HG03175 (cell line): ENCODE data around the gene IL1R1.

Source experiments
- ATAC-seq: cut with Tn5 transposase; IDR thresholded peaks from one replicate; pipeline ENCODE4 v1.9.1; 2021; ENCODE audit warnings: mild to moderate bottlenecking, moderate library complexity; ENCODE audit not compliant: unreplicated experiment

The IL1R1 gene

DNA sequence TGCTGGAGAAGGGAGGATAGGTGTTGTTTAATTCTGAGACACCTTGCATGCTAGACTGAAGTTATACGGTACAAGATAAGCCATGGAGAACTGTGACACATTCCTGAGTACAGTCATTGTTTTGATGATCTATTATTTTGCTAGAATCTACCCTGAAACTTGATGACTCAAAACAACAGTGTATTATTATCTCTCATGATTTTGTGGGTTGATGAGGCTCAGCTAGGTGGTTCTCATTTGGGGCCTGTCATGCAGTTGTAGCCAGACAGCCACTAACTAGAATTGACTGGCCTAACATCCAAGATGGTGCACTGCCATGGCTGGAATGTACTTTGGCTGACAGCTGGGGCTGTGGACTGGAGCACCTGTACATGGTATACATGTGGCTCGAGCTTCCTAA lies 5.4 kb upstream of the IL1R1 start:
- no peak for ATAC-seq

DNA sequence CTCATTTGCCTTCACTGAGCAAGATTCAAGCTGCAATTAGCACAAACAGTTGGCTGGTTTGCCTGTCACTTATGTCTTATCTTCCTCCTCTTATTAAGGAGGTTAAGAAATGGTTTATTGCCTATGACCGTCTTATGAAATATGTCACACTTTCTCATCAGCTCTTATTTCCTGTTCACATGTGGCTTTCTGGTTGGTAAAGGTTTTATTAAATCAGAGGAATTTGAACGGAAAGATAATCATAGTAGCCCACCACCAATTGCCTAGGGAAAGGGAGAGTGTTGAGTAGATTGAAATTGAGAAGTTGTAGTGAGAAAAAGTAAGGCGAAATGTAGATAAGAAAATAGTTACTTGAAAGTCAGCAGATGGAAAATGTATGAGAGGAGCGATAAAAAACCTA lies 4.2 kb upstream of the IL1R1 start:
- no peak for ATAC-seq

DNA sequence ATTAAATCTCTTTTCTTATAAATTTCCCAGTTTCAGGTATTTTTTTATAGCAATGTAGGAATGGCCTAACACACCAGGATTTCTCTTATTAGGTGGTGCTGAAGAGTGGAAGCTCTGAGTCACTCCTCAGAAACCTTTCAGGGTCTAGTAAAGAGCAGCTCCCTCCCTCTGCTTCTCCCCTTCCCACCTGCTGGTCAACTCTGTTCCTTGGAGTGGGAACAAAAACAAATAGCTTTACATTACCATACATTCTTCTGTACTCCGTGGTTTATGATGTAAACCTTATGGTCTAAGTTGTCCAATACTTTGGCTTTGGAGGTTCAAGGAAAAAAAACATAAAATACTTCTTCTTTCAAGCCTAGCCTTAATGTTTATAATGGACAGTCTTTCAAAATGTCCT lies 2.7 kb upstream of the IL1R1 start:
- ATAC-seq, result no peak

DNA sequence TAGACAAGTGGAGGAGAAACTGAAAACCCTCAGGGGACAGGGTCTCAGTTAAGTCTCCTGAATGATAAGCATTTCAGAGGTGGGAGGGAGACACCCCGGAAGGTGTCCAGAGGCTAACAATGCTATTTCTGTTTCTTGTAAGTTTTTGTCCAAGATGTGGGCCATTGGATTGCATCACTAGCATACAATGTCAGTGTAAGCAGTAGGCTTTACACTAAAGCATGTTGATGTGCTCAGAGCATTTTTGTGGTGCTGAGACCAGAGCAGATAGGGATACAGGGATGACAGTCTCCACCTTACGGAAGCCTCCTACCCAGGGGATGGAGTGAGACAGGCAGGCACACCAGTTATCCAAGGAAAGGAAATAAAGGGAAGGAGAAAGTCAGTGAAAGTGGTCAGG lies 2.2 kb upstream of the IL1R1 start:
- ATAC-seq, result no peak

DNA sequence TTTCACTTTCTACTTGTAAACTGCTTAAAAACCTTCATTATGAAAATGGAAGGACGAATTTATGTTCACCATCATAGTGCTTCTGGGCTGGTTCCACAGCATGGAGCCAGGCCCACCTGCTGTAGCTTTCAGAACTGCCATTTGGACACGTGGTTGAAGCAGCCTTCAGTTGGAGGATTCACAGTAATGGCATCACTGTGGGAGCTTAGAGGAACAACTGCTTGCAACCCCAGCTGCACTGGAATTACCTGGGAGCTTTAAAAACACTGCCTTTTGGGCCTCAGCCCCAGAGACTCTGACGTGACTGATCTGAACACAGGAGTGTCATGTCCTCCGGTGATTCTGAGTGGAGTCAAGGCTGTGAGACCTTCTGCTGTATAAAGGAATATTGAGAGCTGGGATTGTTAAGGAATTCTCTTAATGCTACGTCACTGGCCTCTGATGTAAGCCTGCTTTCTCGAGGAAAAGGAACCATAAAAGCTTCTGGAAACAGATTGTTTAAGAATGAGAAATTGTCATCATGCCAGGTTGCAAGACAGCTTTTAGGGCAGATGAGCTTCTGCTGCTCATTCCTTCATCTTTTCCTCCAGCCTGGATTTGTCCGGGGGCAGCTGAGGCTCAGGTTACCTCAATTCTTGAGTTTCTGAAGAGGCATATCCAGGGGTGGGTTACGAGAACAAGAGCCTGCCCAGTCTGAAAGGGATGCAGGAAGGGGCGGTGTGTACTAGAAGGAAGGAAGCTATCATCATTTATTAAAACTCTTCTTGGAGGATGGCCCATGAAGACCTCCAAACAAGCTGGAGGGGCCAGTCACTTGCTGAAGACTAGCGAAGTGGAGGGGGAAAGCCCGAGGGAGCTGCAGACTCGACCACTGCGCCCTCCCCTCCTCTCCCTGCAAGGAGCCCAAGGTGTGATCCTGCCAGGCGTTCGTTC lies 1.3 kb upstream of the IL1R1 start:
- no peak for ATAC-seq

DNA sequence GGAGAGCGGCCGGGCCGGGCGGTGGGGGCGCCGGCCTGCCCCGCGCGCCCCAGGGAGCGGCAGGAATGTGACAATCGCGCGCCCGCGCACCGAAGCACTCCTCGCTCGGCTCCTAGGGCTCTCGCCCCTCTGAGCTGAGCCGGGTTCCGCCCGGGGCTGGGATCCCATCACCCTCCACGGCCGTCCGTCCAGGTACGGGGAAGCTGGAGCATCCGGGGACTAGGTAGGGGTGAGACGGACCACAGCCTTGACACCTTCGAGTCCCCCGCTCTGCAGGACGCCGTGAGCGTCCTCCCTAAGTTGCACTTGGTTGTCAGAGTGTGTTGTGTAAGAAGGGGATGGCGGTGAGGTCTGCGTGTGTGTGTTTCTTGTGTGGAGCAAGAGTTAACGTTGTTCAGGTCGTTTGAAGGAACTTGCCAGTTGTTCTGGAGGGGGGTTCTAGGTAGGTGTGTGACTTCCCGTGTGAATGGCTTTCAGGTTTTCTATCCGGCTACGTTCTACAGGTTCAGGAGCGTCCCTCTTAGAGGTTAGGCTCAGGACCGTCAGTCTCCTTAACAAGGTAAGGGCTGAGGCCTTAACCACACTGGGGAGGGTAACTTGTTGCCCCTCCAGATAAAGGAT lies 393 bp downstream of the IL1R1 start:
- no peak for ATAC-seq

DNA sequence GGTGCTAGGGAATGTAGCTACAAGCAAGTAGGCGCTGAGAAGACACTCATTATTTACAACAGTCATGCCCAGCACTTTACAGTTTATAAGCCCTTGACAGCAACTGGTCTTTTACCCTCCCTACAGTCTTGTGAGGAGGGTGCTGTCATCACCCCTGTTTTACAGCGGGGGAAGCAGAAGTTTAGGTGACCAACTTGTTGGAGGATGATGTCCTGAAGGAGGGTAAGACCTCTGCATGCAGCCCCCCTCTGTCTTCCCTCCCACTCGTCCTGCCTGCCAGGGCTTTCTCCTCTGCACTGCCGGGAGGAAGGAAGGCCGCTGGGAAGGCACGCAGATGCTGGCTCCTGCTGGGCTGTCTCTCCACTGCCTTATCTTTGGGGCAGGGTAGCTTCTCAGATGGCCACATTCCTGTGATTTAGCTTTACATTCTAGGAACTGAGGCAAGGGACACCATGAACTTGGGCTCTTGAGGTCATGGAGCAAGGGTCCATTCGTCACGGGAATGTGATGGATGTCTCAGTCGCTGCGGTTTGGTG lies 972 bp downstream of the IL1R1 start:
- ATAC-seq, result no peak

DNA sequence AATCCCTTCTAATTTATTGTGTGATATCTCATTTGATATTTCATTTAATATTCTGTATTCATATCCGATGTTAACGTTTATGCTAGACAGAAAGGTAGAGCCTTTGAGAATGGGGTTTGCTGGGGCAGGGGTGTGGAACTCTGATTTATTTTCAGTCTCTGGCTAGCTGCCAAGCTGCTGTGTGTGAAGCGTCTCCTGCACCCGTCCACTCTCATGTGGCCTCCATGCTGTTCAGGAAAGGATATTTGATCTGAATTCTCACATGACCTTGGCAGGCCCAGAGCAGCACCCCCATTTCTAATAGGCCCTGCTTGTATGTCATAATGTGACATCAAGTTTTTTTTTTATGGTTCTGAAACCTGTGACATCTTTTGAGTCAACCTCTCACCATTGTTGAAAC lies 1.6 kb downstream of the IL1R1 start:
- ATAC-seq, result no peak

DNA sequence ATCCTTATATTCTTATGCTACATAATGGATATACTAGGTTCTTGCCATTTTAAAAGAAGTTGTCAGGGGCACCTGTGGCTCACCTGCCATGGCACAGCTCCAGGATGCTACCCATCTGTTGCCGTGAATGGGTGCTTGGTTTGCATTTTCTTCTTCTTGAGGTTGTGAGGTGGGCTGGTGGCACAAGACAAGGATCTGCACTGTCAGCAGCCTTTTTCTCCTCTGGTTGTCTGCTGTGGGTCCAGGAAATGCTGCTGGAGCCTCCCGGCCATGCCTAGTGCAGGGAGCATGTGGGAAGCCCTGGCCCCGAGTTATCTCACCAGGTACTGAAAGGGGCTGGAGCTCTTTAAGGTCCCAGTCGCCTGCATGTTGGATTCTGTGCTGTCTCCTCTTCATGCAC lies 2.6 kb downstream of the IL1R1 start:
- ATAC-seq, result no peak

DNA sequence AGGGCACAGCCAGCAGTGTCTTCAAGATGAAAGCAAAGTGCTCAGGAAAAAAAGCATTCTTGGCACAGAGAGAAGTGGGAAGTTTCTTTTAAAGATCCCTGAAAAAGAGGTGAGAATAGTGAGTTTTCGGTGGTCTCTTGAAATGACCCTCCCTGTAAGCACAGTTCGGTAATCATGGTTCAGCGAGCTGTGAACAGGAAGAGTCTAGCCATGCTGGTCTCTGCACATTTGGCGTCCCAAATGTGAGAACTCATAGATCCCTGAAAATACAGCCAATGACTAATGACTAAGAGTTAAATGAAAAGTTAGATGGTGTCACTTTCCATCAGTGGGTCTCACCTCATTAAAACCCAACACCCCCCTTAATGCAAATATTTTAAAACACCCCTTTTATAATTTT lies 3.4 kb downstream of the IL1R1 start:
- no peak for ATAC-seq

DNA sequence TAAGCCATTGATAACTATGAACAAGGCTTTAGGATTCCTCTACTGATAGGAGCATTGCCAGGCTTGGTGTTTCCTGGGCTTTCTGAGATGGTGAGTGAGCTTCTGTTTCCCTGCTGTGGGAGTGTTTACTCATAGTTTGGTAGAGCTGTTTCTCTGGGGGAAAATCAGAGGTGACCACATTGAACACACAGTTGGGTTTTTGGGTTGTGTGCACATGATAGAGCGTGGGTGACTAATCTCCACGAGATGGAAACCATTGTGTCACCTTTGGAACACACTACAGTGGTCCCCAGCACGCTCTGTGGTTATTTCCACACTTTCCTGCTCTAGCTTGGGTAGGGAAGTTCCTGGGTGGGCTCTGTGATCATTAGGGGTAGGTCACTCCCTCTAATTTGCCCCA lies 5.4 kb downstream of the IL1R1 start:
- ATAC-seq, result no peak

DNA sequence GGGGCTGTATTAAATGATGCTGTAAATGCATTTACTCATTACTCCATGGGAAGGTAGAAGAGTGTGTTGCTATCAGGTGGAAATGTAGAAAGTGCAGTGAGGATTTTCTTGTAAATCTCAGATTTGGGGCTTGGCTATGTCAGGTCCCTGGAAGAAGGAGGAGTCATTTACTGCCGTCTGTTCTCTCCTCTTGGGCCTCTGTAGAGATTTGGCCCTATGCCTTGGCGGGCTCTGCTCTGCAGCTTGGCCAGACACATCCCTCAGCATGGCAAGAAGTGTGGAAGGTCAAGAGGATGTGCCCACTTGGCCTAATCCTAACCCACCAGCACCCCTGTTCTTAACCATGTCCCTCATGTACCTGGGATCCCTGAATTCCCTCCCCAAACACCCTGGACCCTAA lies 6.7 kb downstream of the IL1R1 start:
- ATAC-seq, result no peak

DNA sequence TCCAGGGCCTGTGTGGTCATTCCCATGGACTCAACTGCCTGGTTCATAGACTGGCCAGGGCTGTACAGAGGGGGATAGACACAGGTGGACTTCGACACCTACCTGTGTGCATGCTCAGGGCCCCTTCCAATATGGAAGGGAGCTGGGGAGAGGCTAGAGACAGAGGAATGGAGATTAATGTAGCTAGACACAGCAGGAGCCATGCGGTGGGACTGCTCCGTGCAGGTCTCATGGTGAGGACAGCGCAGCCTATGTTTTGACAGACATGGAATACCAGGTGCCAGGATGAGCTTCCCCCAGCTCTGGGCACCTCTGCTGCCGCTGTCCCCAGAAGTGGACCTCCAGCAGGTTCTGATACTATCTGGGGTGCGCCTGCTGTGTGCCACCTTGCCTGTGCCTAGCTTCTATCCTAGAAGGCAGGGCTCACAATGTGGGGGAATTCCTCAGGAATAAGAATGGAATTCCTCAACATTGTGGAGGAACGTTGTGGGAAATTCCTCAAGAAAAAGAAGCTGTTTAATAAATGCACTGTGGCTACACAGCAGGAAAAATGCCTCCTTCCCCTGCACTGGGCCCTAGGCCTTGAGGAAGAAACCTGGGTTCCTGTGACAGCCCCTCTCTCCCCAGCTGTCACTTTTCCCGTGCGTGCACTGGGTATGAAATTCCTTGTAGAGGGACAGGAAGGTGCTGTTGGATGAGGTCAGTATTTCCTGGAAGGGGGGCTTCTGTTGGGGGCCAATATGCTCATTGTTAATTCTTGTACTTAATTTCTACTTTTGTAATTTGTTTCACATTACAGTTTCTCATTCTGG lies 7.3 kb downstream of the IL1R1 start:
- ATAC-seq, result no peak

DNA sequence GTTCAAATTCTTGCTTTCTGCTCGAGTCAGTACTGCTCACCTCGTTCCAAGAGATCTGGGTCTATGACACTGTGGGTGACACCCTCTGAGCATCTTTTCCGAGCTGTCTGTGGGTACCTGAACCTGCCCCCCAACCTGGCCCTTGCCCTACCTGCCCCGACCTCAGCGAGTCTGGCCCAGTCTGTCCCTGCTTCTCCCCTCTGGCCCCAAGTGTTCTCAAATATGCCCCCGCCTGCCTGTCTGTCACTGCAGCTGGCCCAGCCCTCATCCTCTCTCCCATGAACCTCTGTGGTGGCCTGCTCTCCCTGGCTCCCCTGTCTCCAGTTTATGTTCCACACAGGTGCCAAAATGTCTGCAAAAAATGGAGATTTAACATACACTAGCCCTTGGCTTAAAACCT lies 11.8 kb downstream of the IL1R1 start:
- ATAC-seq, result no peak

DNA sequence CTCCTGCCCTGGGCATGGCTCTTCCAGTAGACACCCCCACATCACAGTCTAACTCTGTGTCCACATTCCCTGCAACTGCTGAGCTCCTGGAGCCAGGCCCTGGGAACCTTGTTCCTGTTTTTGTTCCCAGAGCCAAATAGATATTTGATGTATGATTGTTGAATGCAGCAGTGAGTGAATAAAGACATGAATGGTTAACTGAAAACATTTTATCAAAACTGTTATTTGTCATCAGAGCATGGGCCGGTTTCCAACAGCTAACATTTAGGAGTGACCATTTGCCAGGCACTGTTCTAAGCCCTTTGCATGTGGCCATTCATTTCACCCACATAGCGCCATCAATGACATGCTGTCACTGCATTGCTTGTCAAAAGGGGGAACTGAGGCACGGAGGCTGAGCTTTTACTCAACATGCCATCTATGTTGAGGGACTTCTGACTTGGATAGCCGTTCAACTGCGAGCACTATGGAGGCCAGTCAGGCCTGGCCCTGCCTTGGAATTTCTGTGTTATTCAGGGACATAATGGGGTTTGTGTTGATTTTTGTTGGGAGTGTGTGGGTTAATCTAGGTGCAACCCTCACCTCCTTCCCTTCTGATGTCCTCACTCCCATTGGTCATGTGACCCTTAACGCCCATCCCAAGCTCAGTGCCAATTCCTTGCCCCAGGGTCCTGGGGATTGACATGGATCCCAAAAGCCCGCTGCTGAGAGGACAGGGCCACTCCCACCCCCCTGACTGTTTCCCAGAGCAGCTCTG lies 12.6 kb downstream of the IL1R1 start:
- no peak for ATAC-seq

DNA sequence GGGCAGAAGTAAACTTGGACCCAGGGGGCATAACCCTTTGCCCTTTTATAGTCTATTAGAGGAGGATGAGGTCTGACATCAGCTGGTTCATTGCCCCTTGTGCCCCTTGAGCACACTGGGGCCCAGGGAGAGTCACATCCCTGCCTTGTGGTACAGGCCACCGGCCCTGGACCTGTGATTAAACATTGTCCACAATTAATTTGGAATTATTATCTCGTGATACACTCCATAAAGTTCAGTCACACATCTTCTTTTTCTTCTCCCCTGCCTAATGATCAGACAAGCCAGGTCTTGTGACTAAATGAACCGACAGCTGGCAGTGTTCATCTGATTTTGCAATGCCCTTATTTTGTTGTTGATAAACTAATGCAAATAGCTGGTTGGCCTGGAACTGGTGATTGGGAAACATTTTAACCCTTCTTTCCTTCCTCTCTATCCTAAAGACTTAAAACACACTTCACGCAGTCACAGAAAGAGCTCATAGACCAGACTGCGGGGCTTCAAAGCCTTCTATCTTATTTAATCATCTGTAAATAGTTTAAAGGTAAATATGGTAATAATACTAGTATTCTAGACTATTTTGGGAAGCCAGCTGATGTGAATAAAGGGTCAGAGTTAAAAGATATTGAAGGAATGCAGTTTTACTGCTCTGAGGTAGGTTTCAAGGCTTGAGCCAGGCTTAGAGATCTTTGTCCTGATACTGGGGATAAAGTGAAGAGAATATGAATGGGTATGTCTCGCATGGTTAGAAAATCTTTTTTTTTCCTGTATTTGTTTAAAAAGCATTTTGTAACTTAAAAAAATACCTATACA lies 13.4 kb downstream of the IL1R1 start:
- ATAC-seq, result no peak

DNA sequence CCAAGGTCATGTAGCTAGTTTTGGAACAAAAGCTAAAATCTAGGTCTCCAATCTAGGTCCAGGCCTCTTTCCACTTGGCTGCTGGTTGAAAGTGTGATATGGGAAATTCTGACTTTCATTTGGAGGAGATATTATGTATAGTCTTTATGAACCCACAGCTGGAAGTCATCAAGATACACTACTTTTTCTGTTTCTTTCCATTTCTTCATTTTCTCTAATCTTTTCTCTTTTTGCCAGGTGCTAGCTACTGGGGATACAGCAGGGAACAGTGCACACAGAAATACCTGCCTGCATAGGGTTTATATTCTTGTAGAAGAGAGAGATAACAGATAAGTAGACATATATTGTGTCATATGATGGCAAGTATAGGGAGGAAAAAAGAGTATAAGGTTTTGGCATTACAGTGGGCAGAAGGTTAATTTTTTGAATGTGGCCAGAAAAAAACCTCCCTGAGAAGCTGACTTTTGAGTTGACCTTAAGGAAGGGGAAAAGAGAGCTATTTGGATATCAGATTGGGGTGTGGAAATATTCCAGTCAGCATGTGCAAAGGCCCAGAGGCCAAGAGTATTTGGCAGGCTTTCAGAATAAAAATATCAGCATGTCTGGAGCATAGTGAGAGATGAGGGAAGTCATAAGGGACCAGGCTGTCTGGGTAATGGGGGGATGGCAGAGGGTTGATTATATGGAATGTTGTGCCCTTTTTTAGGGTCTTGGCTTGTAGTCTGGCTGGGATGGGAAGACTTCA lies 15.6 kb downstream of the IL1R1 start:
- no peak for ATAC-seq

DNA sequence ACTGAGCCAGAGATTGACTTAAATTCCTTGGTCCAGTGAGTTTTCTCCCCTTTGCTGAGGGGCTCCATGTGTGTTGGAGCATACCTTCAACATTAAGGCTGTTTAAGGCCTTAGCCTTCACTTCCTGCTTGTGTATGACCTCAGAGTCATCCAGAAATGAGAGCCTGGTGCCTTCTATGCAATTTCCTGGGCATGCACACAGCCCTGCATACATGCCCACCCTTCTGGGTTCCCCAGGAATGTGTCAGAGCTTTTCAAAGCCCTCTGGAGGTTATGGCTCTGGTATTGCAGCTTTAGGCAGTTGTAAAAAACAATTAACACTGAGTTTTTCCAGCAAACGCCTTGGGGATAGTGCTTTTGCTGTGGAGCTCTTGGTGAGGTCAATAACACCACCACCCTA lies 16.7 kb downstream of the IL1R1 start:
- ATAC-seq, result no peak

DNA sequence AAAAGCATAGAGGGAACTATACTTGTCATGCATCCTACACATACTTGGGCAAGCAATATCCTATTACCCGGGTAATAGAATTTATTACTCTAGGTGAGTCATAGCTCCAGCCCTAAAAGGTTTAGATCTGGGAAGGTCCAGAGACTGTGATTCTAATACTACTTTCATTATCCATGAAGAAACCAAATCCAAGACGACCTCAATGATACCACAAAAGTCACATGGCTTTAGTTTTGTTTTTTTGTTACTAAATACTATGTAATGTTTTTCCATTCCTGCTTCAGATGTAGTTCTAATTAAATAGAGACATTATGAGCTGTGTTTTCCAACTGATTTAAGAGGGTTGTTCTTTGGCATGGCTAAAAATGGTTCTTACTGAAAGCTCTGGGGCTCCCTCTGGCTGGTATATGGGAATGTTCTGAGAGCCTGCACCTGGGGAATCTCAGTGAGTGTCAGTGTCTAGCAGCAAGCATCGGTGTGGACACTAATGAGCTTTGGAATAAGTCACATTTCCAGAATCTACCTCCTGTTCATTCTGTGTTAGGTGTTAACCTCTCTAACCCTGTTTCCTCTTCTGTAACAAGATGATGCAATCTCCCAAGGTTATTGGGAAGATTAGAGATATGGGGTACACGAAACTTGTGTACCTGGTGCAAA lies 23.8 kb downstream of the IL1R1 start:
- ATAC-seq, result no peak
